Prostate gland (tissue), 2 donors: Measurements from ENCODE around the gene ACKR4.

Source experiments
- POLR2A ChIP-seq: fragments of 450-650 bp; IDR thresholded peaks from one replicate; pipeline ENCODE4 v1.6.1; 2016; ENCODE audit warnings: antibody characterized with exemption, mild to moderate bottlenecking
- POLR2AphosphoS5 ChIP-seq: sonication (generic); formaldehyde crosslinking; IDR thresholded peaks from one replicate; pipeline ENCODE4 v1.6.1; 2017; ENCODE audit warnings: antibody characterized with exemption
- TF ChIP-seq, protein P1 (sequence below), 4 experiments: fragments of 200-600 bp in 2 of 4; fragments of 450-650 bp in 2 of 4; sonication (generic) in 2 of 4; IDR thresholded peaks; 1 replicate in 3 of 4; 2 replicates in 1 of 4; pipeline ENCODE4 v1.5.1; 2016 to 2019; ENCODE audit warnings: antibody characterized with exemption in 4 of 4, mild to moderate bottlenecking in 2 of 4, moderate library complexity in 2 of 4

DNA sequence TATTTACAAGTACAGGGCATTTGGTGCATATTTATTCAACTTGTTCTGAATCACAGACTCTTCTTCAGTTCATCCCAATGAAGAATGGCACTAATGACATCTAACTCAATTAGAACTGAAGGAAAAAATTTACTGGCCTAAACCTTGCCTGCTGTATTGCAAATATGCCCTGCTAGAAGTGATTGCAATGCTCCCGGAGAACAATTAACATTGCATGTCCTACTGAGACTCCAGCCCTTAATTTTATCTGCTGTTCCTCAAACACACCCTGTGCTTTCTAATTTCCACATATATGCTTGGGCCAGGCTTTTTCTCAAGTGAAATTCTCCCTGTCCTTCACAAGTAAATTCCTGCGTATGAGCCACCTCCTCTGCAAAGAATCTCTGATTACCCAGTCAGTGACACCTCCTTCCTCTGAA lies 8.3 kb downstream of the ACKR4 start:
- TF ChIP-seq, protein P1, sequence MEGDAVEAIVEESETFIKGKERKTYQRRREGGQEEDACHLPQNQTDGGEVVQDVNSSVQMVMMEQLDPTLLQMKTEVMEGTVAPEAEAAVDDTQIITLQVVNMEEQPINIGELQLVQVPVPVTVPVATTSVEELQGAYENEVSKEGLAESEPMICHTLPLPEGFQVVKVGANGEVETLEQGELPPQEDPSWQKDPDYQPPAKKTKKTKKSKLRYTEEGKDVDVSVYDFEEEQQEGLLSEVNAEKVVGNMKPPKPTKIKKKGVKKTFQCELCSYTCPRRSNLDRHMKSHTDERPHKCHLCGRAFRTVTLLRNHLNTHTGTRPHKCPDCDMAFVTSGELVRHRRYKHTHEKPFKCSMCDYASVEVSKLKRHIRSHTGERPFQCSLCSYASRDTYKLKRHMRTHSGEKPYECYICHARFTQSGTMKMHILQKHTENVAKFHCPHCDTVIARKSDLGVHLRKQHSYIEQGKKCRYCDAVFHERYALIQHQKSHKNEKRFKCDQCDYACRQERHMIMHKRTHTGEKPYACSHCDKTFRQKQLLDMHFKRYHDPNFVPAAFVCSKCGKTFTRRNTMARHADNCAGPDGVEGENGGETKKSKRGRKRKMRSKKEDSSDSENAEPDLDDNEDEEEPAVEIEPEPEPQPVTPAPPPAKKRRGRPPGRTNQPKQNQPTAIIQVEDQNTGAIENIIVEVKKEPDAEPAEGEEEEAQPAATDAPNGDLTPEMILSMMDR (IDR thresholded peaks at IDR 0.05) = no peak
- no peak for TF ChIP-seq POLR2AphosphoS5
- TF ChIP-seq POLR2A = no peak
